HepG2 (cell line): Measurements from ENCODE around the gene MAP1B. TPM values are rescaled to one million over a fixed set of nuclear protein-coding genes. Genes with fewer than 3 reads are reported as not detected.

Experiments used
- ATF7 ChIP-seq, 2 experiments: fragments of 450-650 bp in 1 of 2; sonication (generic) in 1 of 2; formaldehyde crosslinking in 1 of 2; IDR thresholded peaks; 2 replicates each; pipeline versions ENCODE4 v1.4.0 to v1.6.1; 2016 to 2020; ENCODE audit warnings: antibody characterized with exemption in 1 of 2, mild to moderate bottlenecking in 1 of 2, missing genetic modification reagents in 1 of 2
- BHLHE40 ChIP-seq: IDR thresholded peaks from 2 replicates; pipeline ENCODE4 v1.6.1; 2011; ENCODE audit warnings: low read length, improper control_type of control experiment
- IRF2 ChIP-seq: IDR thresholded peaks from 2 replicates; pipeline ENCODE4 v1.6.1; 2018; ENCODE audit warnings: missing genetic modification reagents, missing compliant biosample characterization
- MTA1 ChIP-seq: sonication (generic); formaldehyde crosslinking; IDR thresholded peaks from 2 replicates; pipeline ENCODE4 v1.4.0; 2020; ENCODE audit warnings: missing genetic modification reagents, mild to moderate bottlenecking, borderline replicate concordance
- RCOR2 ChIP-seq: IDR thresholded peaks from 2 replicates; pipeline ENCODE4 v1.6.1; 2016; ENCODE audit warnings: missing biosample characterization, missing genetic modification reagents
- SP140L ChIP-seq: sonication (generic); formaldehyde crosslinking; IDR thresholded peaks from 2 replicates; pipeline ENCODE4 v1.4.0; 2020; ENCODE audit warnings: missing genetic modification reagents, borderline replicate concordance
- TP53 ChIP-seq: sonication (generic); formaldehyde crosslinking; conservative IDR thresholded peaks from 2 replicates; pipeline ENCODE4 v1.4.0; 2020; ENCODE audit warnings: missing genetic modification reagents
- ZFP36L2 ChIP-seq: sonication (generic); formaldehyde crosslinking; IDR thresholded peaks from 2 replicates; pipeline ENCODE4 v1.4.0; 2020; ENCODE audit warnings: missing genetic modification reagents
- ZKSCAN1 ChIP-seq: fragments of 150-350 bp; IDR thresholded peaks from 2 replicates; pipeline ENCODE4 v1.6.1; 2014; ENCODE audit warnings: low read length
- ZNF30 ChIP-seq: sonication (generic); formaldehyde crosslinking; IDR thresholded peaks from 2 replicates; pipeline ENCODE4 v1.5.0; 2020; ENCODE audit warnings: mild to moderate bottlenecking, missing genetic modification reagents
- ZNF564 ChIP-seq: sonication (generic); formaldehyde crosslinking; IDR thresholded peaks from 2 replicates; pipeline ENCODE4 v1.8.1; 2023; ENCODE audit warnings: mild to moderate bottlenecking, missing genetic modification reagents
- ZNF644 ChIP-seq: IDR thresholded peaks from 2 replicates; pipeline ENCODE4 v1.6.1; 2016; ENCODE audit warnings: low read depth
- ZNF652 ChIP-seq: IDR thresholded peaks from 2 replicates; pipeline ENCODE4 v1.6.1; 2016; ENCODE audit warnings: low read depth, borderline replicate concordance
- ZNF709 ChIP-seq: sonication (generic); formaldehyde crosslinking; IDR thresholded peaks from 2 replicates; pipeline ENCODE4 v1.5.0; 2020; ENCODE audit warnings: mild to moderate bottlenecking, missing genetic modification reagents
- polyA plus RNA-seq, 8 experiments: library from polyadenylated mRNA; depleted of rRNA in 3 of 8; stranded (reverse) in 7 of 8; unstranded in 1 of 8; fragments of >200 nt; fragmentation: Illumina TruSeq in 4 of 8; extraction: Trizol in 4 of 8; gene quantifications; 2 replicates each; pipeline versions ENCODE4 v1.2.1 to v1.2.3, GENCODE V29; 2011 to 2016; ENCODE audit warnings: low read depth in 4 of 8, missing spikeins in 1 of 8, mixed read lengths in 1 of 8; ENCODE audit not compliant: insufficient read depth in 1 of 8
- total RNA-seq, 5 experiments: library from RNA; depleted of rRNA; stranded (reverse); fragments of >200 nt; fragmentation: Illumina TruSeq; extraction: Trizol; gene quantifications; 2 replicates each; pipeline ENCODE4 v1.2.3, GENCODE V29; 2016; ENCODE audit warnings: low read depth in 1 of 5
- TF ChIP-seq, protein P1 (sequence below): sonication (generic); formaldehyde crosslinking; IDR thresholded peaks from 2 replicates; pipeline ENCODE4 v1.5.0; 2020; ENCODE audit warnings: mild to moderate bottlenecking, missing genetic modification reagents
- TF ChIP-seq, protein P2 (sequence below): sonication (generic); formaldehyde crosslinking; IDR thresholded peaks from 2 replicates; pipeline ENCODE4 v1.8.1; 2023; ENCODE audit warnings: missing genetic modification reagents, mild to moderate bottlenecking, borderline replicate concordance
- TF ChIP-seq, protein P3 (sequence below): sonication (generic); formaldehyde crosslinking; IDR thresholded peaks from 2 replicates; pipeline ENCODE4 v1.4.0; 2020; ENCODE audit warnings: mild to moderate bottlenecking, low read depth, missing genetic modification reagents
- TF ChIP-seq, protein P4 (sequence below), 2 experiments: fragments of 450-650 bp in 1 of 2; sonication (generic) in 1 of 2; formaldehyde crosslinking in 1 of 2; IDR thresholded peaks; 2 replicates each; pipeline versions ENCODE4 v1.6.1 to v1.8.0; 2016 to 2022; ENCODE audit warnings: antibody characterized with exemption in 1 of 2, mild to moderate bottlenecking in 1 of 2, missing genetic modification reagents in 1 of 2

MAP1B gene
- total and polyA plus RNA-seq, 2 of the 13 experiments (the other 11 are each of a cell fraction or from before 2014, with no cell fraction given) = 3.3 to 6.2 TPM

DNA sequence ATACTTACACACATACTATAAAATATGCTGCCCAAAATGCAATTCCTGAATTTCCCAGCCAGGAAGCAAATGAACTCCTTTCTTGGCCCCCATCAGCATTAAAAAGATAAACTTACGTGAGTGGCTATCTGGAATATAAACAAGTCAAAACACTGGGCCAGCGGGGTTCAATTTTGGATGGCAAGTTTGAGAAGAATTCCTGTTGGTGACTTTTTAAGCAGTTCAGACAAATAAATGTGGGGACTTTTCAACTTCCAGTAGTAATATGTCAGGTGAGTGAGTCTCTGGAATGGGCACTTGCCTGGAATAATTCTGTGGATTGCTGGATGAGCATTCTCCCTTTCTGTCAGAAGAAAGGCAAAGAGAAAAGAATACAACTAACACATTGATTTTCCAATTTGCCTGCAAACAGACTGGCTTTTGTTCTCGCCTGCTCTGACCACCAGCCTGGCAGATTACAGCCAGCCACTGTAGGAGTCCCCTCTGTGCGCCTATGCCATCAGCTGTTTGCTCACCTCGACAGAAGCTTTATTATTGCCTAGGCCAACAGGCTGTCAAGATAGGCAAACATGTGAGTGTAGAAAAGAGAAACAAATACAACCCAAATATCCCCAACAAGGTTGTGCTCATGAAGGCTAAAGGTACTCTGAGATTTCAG lies 134.2 kb downstream of the MAP1B start (continued):
- TF ChIP-seq, protein P1, sequence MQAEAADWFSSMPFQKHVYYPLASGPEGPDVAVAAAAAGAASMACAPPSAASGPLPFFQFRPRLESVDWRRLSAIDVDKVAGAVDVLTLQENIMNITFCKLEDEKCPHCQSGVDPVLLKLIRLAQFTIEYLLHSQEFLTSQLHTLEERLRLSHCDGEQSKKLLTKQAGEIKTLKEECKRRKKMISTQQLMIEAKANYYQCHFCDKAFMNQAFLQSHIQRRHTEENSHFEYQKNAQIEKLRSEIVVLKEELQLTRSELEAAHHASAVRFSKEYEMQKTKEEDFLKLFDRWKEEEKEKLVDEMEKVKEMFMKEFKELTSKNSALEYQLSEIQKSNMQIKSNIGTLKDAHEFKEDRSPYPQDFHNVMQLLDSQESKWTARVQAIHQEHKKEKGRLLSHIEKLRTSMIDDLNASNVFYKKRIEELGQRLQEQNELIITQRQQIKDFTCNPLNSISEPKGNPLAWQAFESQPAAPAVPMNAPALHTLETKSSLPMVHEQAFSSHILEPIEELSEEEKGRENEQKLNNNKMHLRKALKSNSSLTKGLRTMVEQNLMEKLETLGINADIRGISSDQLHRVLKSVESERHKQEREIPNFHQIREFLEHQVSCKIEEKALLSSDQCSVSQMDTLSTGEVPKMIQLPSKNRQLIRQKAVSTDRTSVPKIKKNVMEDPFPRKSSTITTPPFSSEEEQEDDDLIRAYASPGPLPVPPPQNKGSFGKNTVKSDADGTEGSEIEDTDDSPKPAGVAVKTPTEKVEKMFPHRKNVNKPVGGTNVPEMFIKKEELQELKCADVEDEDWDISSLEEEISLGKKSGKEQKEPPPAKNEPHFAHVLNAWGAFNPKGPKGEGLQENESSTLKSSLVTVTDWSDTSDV (CRISPR knock-in tag) = no peak
- TF ChIP-seq ZNF652 (CRISPR knock-in tag) (no peak), IRF2 (CRISPR knock-in tag) (no peak; the same call in 1 of the 2 replicates), BHLHE40 (no peak), TP53 (CRISPR knock-in tag) (no peak), RCOR2 (CRISPR knock-in tag) (peak; percentile 86), SP140L (CRISPR knock-in tag) (no peak), ATF7 (IDR thresholded peaks at IDR 0.05) (no peak), ATF7 (CRISPR knock-in tag; IDR thresholded peaks at IDR 0.05) (no peak), ZNF644 (peak; percentile 88), ZNF564 (no peak), ZNF30 (no peak), ZKSCAN1 (no peak), ZFP36L2 (no peak), ZNF709 (CRISPR knock-in tag) (no peak), MTA1 (peak; percentile 34; the same call in 1 of the 2 replicates)
- TF ChIP-seq, protein P2, sequence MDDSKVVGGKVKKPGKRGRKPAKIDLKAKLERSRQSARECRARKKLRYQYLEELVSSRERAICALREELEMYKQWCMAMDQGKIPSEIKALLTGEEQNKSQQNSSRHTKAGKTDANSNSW (CRISPR knock-in tag) = no peak
- TF ChIP-seq, protein P3, sequence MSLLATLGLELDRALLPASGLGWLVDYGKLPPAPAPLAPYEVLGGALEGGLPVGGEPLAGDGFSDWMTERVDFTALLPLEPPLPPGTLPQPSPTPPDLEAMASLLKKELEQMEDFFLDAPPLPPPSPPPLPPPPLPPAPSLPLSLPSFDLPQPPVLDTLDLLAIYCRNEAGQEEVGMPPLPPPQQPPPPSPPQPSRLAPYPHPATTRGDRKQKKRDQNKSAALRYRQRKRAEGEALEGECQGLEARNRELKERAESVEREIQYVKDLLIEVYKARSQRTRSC (CRISPR knock-in tag) = no peak
- TF ChIP-seq, protein P4, sequence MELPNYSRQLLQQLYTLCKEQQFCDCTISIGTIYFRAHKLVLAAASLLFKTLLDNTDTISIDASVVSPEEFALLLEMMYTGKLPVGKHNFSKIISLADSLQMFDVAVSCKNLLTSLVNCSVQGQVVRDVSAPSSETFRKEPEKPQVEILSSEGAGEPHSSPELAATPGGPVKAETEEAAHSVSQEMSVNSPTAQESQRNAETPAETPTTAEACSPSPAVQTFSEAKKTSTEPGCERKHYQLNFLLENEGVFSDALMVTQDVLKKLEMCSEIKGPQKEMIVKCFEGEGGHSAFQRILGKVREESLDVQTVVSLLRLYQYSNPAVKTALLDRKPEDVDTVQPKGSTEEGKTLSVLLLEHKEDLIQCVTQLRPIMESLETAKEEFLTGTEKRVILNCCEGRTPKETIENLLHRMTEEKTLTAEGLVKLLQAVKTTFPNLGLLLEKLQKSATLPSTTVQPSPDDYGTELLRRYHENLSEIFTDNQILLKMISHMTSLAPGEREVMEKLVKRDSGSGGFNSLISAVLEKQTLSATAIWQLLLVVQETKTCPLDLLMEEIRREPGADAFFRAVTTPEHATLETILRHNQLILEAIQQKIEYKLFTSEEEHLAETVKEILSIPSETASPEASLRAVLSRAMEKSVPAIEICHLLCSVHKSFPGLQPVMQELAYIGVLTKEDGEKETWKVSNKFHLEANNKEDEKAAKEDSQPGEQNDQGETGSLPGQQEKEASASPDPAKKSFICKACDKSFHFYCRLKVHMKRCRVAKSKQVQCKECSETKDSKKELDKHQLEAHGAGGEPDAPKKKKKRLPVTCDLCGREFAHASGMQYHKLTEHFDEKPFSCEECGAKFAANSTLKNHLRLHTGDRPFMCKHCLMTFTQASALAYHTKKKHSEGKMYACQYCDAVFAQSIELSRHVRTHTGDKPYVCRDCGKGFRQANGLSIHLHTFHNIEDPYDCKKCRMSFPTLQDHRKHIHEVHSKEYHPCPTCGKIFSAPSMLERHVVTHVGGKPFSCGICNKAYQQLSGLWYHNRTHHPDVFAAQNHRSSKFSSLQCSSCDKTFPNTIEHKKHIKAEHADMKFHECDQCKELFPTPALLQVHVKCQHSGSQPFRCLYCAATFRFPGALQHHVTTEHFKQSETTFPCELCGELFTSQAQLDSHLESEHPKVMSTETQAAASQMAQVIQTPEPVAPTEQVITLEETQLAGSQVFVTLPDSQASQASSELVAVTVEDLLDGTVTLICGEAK (IDR thresholded peaks at IDR 0.05) = no peak
- TF ChIP-seq, protein P4 (CRISPR knock-in tag; IDR thresholded peaks at IDR 0.05) = peak; percentile 53; the same call in 1 of the 2 replicates
